GM12873 (cell line): ENCODE data around the gene RPA1.

ENCODE experiments used
- TF ChIP-seq, protein P1 (sequence below): IDR thresholded peaks from 2 replicates; pipeline ENCODE4 v1.5.1; 2012; ENCODE audit warnings: low read depth, mild to moderate bottlenecking, moderate library complexity, low read length, control low read depth; ENCODE audit not compliant: insufficient read depth; ENCODE audit errors: missing control alignments

Gene RPA1

DNA sequence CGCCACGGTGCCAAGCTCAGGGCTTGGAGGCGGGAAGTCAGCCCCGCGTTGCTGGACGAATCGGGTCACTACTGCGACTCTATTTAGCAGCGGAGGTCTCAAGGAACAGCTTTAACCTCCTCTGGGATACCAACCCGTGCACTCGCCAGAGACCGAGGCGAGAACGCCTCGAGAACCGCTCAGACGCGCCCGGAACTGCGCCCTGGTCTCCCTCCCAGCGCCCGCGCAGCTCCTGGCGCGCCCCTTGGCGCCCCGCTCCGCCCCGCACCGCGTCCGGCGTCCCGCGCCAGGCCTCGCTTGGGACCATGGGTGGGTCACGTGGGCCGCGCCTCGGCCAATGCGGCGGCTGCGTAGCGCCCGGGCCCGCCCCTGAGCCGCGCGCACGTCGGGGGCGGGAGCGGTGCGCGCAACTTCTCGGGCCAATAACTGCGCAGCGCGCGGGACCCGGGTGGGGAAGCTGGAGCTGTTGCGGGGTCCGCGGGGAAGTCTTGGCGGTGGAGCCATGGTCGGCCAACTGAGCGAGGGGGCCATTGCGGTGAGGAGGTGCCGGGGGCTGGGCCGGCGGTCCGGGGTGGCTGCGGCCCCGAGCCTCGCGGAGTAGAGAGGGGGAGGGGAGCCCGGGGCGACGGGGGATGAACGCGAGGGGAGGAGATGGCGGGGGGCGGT is at the start of gene RPA1, which contains the start of gene SMYD4:
RPA1 (plus strand) TSS at position 414 of the 666 bp plus-strand sequence; CDS start at position 503, 89 bp downstream.
SMYD4 (minus strand) TSS at position 311 of the 666 bp plus-strand sequence. CDS start 1,908 bp downstream, outside the sequence.
- TF ChIP-seq, protein P1, sequence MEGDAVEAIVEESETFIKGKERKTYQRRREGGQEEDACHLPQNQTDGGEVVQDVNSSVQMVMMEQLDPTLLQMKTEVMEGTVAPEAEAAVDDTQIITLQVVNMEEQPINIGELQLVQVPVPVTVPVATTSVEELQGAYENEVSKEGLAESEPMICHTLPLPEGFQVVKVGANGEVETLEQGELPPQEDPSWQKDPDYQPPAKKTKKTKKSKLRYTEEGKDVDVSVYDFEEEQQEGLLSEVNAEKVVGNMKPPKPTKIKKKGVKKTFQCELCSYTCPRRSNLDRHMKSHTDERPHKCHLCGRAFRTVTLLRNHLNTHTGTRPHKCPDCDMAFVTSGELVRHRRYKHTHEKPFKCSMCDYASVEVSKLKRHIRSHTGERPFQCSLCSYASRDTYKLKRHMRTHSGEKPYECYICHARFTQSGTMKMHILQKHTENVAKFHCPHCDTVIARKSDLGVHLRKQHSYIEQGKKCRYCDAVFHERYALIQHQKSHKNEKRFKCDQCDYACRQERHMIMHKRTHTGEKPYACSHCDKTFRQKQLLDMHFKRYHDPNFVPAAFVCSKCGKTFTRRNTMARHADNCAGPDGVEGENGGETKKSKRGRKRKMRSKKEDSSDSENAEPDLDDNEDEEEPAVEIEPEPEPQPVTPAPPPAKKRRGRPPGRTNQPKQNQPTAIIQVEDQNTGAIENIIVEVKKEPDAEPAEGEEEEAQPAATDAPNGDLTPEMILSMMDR, result no peak

DNA sequence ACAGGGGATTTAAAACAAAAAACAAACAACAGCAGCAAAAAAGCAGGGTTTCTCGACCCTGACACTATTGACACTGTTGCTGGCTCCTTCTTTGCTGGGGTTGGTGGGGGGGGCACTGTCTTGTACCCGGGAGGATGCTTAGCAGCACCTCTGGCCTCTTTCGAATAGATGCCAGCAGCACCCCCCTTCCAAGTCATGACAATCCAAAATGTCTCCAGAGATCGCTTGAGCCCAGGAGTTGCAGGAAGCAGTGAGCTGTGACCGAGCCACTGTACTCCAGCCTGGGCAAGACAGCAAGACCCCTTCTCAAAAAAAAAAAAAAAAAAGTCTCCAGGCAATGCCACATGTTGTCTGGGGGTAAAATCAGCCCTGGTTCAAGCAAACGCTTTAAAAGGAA is 47.6 kb upstream of the RPA1 start:
- TF ChIP-seq, protein P1, result no peak

DNA sequence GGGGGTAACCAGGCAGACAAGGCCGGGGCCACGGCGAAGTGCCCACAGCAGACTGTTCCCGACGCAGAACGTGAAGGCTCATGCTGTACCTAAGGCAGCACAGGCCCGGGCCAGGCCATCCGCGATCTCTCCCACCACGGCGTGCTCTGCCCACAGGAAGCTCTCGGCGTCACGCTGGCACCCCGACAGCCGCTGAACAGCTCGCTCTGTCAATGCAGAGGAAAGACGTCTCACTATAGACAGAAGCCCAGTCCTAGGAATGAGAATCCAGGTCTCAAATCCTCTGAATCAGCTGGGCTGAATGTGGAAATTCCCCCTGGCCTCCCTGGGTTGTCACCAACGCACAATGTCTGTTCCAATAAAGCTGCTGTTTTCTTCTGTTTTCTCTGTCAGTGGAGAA is 46.5 kb upstream of the RPA1 start:
- TF ChIP-seq, protein P1, result no peak

GRCh38 chr17:1783834-1784611 is 45.8 kb upstream of the RPA1 start:
- TF ChIP-seq, protein P1, result peak; percentile 42

GRCh38 chr17:1785930-1786329 is 43.9 kb upstream of the RPA1 start:
- TF ChIP-seq, protein P1, result no peak

DNA sequence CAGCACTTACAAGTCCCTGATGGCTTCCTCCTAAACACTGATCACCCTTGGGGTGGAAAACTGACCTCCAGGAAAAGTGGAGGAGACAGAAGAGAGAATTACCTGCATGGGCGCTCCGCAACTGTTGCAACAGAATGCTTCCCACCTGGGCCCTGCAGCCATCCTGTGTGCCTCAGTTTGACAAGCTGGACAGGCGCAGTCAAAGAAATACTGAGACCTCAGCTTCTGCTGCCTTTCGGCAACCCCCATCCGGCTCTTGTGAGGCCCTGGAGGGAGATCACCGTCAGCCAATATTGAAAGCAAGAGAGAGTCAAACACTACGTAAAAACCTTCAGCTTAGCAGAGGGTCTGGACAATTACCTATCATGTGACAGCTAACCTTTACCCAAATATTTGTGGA is 43.1 kb upstream of the RPA1 start:
- TF ChIP-seq, protein P1, result no peak

GRCh38 chr17:1787301-1787902 is 42.4 kb upstream of the RPA1 start:
- TF ChIP-seq, protein P1, result no peak
